Fibroblast of skin of scalp (primary cell): Measurements from ENCODE around the gene FILIP1.

ENCODE experiments used
- DNase-seq: peaks from one replicate; pipeline ENCODE4 v3.0.0-alpha.2; 2013

Gene FILIP1

DNA sequence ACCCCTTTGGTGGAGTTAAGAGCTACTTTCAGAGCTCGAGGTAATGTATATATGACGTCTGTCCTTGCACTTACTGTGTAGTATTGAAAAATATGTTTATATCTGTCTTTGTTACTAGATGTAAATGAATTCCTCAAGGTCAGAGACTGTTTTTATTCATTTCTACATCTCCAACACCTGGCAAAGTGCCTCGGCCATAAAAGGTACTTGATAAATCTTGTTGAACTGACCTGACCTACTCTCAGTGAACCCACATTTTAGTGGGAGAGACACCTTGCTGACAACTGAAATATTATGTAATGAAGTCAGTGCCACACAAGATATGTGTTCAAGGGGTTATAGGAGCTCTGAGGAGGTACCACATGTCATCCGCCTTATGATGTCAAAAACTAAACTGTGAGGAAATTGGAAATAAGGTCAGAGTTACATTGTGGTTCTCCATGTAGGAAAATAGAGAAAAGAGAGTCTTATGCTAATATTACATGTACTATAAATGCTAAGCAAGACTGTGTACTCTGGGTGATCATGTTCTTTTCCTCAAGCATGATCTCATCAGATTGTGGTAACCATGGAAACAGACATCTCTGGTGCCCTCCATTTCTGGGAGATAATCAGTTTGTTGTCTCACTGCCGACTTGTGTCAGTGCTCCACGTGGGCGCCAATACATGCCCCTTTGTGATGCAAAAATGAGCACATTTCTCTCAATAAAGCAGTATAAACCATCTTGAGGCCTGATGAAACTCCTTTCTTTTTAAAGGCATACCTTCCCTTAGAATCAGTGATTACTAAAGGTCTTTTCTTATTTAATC, 203.3 kb downstream of the FILIP1 start:
- DNase-seq: no peak

GRCh38 chr6:75288023-75288422, 205.6 kb downstream of the FILIP1 start:
- no peak for DNase-seq

- no peak for DNase-seq
These were observed 206.2 kb downstream of the FILIP1 start for GRCh38 chr6:75287424-75287823.

DNA sequence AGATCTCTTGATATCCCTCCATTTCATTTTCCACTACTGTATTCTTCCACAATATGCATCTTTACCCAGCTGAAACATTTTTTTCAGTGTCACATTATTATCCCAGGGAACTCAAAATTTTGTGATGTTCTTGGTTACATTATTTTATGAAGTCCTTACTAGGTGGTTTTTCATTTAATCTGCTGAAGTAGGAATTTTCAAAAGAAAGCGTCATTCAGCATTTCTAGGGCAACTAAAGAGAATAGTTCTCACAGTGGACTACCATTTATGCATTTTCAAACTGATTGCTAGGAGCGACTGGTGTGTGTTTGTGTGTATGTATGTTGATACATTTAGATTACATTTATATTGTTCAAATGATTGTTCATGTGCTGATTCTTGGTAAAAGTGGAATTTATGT, 206.6 kb downstream of the FILIP1 start:
- DNase-seq: no peak

DNA sequence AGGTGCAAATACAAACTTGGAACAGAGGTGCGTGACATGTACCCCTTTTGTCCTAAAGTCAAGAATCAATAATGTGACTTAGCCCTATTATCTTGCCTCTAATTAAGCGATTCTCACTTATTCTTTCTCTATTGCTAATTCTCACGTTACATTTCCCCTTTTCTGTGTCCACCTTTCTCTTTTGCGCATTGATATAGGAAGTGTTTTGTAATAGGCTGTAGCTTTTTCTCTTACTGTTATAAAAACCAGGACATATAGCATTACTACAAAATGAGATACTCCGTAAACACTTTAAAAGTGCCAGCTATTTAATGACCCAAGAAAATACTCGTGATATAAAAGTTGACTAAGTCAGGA, 208.3 kb downstream of the FILIP1 start:
- DNase-seq: no peak

DNA sequence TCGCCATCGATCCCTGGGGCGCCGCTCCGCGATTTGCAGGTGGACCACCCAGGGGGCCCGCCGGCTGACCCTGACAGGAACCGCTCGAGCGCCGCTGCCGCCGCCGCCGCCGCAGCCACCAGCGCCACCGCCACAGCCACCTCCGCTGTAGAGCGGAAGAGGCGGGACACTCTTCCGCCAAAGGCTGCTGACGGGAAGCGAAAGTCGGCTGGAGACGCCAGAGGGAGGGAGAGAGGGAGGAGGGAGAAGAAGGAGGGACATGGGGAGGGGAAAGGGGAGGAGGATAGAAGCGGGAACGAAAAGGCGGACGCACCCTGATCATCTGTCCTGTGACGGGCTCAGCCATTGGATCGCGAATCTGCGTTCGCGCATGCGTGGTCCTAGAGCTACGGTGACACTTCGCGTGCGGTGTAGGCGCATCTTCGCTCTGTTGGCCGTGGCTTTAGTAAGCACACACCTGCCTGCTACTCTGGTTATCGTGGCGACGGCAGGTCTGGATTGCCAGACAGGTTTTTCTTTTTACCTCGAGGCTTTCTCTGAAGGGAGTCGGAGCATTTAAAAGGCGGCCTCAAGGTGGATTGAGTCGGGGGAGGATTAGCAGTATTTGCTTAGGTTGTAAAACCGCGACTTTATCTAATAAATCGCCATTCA, 208.8 kb downstream of the FILIP1 start, which contains the start of gene TMEM30A:
Gene TMEM30A, minus strand, starts transcription at position 161 of the 651 bp plus-strand sequence. Its CDS starts 154 bp downstream, at position 7.
- DNase-seq: peak; percentile 99

- DNase-seq: peak; percentile 16
These were observed 209.5 kb downstream of the FILIP1 start for GRCh38 chr6:75283907-75284631.

DNA sequence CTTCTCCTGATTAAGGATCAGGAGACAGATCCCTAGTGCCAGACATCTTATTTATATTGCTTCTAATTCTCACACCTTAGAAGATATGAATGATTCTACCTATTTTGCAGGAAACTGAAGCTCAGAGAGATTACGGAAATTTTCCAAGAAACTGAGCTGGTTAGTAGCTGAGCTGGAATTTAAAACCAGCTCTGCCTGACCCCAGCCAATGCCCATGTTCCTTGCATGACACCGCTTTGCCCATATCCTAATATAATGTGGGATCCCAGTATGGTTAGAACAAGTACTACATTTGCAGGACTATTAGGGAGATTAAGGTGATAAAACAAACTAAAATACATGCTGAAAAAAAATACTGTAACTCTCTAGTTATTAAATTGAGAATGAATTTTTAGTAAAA, 210.9 kb downstream of the FILIP1 start:
- no peak for DNase-seq

- DNase-seq: no peak
These were observed 211.9 kb downstream of the FILIP1 start for GRCh38 chr6:75281653-75282052.

GRCh38 chr6:75280131-75280855, 213.3 kb downstream of the FILIP1 start:
- DNase-seq: no peak

GRCh38 chr6:75279418-75279817, 214.2 kb downstream of the FILIP1 start:
- no peak for DNase-seq

DNA sequence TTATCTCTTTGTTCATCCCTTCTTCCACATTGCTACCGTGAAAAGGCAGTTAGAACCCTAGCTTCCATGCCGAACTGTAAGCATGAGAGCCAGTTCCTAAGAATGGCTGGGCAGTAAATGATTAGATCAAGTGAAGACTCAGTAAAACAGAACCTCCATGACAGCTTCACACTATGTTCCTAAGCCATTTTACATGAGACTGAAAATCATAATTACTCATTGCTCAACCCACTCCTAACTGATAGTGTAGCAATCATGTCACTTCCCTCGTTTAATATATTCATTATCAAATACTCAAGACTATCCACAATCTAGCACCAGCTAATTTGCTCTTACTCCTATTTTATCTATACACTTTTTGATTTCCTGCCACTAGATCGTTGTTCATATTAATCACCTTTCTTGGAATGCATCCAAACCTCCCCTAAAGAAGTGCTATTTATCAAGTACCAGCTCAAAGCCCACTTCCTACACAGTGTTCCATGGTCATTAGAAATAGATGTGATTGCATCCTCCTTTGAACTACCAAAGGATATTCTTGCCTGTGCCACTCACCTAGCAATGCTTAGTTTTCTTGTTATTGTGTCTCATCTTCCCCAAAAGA, 215.0 kb downstream of the FILIP1 start:
- no peak for DNase-seq

DNA sequence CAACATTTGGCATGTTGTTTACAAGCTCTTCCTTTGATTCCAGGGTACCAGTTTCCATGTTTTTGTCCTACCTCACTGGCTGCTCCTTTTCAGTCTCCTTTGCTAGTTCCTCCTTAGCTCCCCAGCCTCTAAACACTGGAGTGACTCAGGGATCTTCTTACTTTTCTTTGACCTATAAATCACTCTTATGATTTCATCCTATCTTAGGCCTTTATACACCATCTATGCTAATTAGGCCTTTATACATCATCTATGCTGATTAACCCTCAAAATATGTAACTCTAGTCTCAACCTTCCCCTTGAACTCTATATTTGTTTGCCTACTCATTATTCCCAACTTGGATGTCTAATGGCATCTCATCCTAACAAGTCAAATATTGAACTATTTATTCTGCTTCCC, 218.5 kb downstream of the FILIP1 start:
- peak; percentile 85 for DNase-seq

GRCh38 chr6:75273009-75273408, 220.6 kb downstream of the FILIP1 start:
- no peak for DNase-seq

- peak; percentile 58 for DNase-seq
These were observed 221.3 kb downstream of the FILIP1 start for GRCh38 chr6:75272145-75272840.

GRCh38 chr6:75268988-75269354, 224.6 kb downstream of the FILIP1 start:
- DNase-seq: no peak

- no peak for DNase-seq
These were observed 225.2 kb downstream of the FILIP1 start for GRCh38 chr6:75268121-75268987.

DNA sequence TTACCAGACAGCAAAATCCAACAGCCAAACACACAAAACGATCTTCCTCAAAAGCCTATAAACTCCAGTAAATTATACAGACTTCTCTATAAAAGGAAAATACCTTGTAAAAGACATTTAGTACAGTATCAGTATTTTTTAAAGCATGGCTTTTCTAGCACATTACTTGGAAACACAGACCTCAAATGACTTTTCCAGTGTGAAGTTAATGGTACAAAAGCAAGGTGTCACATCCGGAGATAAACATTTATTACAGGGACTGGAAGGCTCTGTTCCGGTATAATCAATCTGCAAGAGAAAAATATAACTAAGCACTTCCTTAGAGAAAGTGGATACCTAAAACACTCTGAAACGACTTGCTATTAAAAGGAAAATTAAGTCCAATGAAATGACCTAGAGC, 226.1 kb downstream of the FILIP1 start:
- DNase-seq: no peak

DNA sequence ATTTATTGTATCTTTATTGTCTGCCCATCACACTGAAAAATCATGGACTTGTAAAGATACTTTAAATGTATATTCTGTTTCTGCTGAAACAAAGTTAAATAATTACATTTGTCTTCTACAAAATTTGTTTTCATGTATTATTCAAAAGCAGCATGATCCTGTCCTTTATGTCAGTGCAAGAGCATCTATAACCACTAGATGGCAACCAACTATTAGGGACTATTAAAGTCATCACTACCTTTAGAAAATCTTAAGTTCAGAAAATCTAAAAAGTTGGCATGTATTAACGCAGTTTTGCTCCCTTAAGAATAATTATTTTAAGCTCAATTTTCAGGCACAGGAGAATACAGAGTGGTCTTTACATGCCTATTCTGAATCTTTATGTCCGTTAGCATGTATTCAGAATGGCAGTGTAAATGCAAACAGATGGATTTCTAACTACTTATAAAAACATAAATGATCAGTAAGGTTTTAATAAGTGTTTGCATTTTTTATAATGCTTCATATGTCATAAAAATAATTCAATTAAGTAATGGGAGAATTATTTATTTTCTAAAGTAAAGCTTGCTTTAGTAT, 226.8 kb downstream of the FILIP1 start:
- DNase-seq: peak; percentile 57

DNA sequence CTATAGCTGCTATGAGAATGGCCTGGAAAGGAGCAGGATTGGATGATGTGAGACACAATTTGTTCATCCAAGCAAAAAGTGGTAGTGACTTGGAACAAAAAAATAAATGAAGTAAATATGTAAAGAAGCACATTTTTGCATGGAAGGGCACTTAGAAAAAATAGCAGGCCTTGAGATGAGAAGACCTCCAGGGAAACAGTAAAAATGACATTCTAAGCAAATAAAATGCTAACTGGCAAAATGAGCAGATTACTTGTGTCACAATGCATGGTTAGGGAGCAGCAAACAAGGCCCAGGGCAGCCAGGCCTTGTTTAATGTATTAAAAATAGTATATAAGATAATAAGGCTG, 230.2 kb downstream of the FILIP1 start:
- no peak for DNase-seq
